H9 (cell line): ENCODE results near the gene PRSS27. TPM values are rescaled to one million over a fixed set of nuclear protein-coding genes. Genes with fewer than 3 reads are reported as not detected.
A peak's percentile ranks its signal among the peaks of the same experiment; 100 is the strongest.

ENCODE experiments used
- DNase-seq: peaks from one replicate; pipeline ENCODE4 v3.0.0-alpha.2; 2017
- H2AFZ ChIP-seq: one replicate; pipeline ENCODE4 v1.6.1; 2013; ENCODE audit warnings: mild to moderate bottlenecking, low read length, control low read depth, moderate library complexity
- H2AK5ac ChIP-seq: 2 replicates; pipeline ENCODE4 v1.6.1; 2013; ENCODE audit warnings: low read length, control low read depth, mixed read lengths; ENCODE audit not compliant: insufficient read length
- H2BK120ac ChIP-seq: one replicate; pipeline ENCODE4 v1.6.1; 2013; ENCODE audit warnings: low read depth, mild to moderate bottlenecking, low read length, control low read depth, inconsistent platforms; ENCODE audit not compliant: poor library complexity, severe bottlenecking
- H2BK12ac ChIP-seq: 2 replicates; pipeline ENCODE4 v1.6.1; 2013; ENCODE audit warnings: low read length, control low read depth, mixed read lengths, low read depth; ENCODE audit not compliant: insufficient read length
- H2BK15ac ChIP-seq: 2 replicates; pipeline ENCODE4 v1.6.1; 2013; ENCODE audit warnings: low read depth, low read length, control low read depth
- H2BK20ac ChIP-seq: one replicate; pipeline ENCODE4 v1.6.1; 2013; ENCODE audit warnings: low read depth, mild to moderate bottlenecking, low read length, control low read depth, inconsistent platforms; ENCODE audit not compliant: poor library complexity, severe bottlenecking
- H2BK5ac ChIP-seq: 2 replicates; pipeline ENCODE4 v1.6.1; 2013; ENCODE audit warnings: low read length, control low read depth, mixed read lengths; ENCODE audit not compliant: insufficient read length
- H3K14ac ChIP-seq: 2 replicates; pipeline ENCODE4 v1.6.1; 2013; ENCODE audit warnings: low read length, control low read depth; ENCODE audit not compliant: insufficient read depth
- H3K18ac ChIP-seq: 2 replicates; pipeline ENCODE4 v1.6.1; 2013; ENCODE audit warnings: low read depth, mild to moderate bottlenecking, mixed read lengths, low read length, control low read depth; ENCODE audit not compliant: insufficient read length
- H3K23ac ChIP-seq: 2 replicates; pipeline ENCODE4 v1.6.1; 2013; ENCODE audit warnings: low read length, control low read depth, mixed read lengths, low read depth; ENCODE audit not compliant: insufficient read length
- H3K23me2 ChIP-seq: 2 replicates; pipeline ENCODE4 v1.6.1; 2013; ENCODE audit warnings: low read depth, mild to moderate bottlenecking, mixed read lengths, low read length, control low read depth; ENCODE audit not compliant: insufficient read length, poor library complexity, severe bottlenecking
- H3K27ac ChIP-seq: 2 replicates; pipeline ENCODE4 v1.5.1; 2013; ENCODE audit warnings: low read length, control low read depth, mixed read lengths, low read depth; ENCODE audit not compliant: insufficient read length
- H3K27me3 ChIP-seq: 2 replicates; pipeline ENCODE4 v1.6.1; 2013; ENCODE audit warnings: low read length, control low read depth, inconsistent platforms; ENCODE audit not compliant: insufficient read depth
- H3K4ac ChIP-seq: 2 replicates; pipeline ENCODE4 v1.6.1; 2013; ENCODE audit warnings: low read depth, mild to moderate bottlenecking, control low read depth, inconsistent platforms, low read length, moderate library complexity
- H3K4me1 ChIP-seq: 2 replicates; pipeline ENCODE4 v1.6.1; 2013; ENCODE audit warnings: low read length, control low read depth, inconsistent platforms; ENCODE audit not compliant: insufficient read depth
- H3K4me2 ChIP-seq: 2 replicates; pipeline ENCODE4 v1.6.1; 2013; ENCODE audit warnings: low read length, control low read depth, mixed read lengths; ENCODE audit not compliant: insufficient read length, insufficient read depth
- H3K56ac ChIP-seq: 2 replicates; pipeline ENCODE4 v1.6.1; 2013; ENCODE audit warnings: low read depth, mild to moderate bottlenecking, mixed read lengths, low read length, control low read depth; ENCODE audit not compliant: insufficient read length
- H3K79me1 ChIP-seq: 2 replicates; pipeline ENCODE4 v1.6.1; 2013; ENCODE audit warnings: low read depth, mild to moderate bottlenecking, moderate library complexity, low read length, control low read depth, inconsistent platforms; ENCODE audit not compliant: insufficient read depth, poor library complexity, severe bottlenecking
- H3K79me2 ChIP-seq: 2 replicates; pipeline ENCODE4 v1.6.1; 2013; ENCODE audit warnings: low read length, control low read depth, inconsistent platforms; ENCODE audit not compliant: insufficient read depth
- H3K9ac ChIP-seq: 2 replicates; pipeline ENCODE4 v1.6.1; 2013; ENCODE audit warnings: low read length, control low read depth, mixed read lengths; ENCODE audit not compliant: insufficient read length; ENCODE audit errors: extremely low read depth
- H3K9me3 ChIP-seq: one replicate; pipeline ENCODE4 v1.6.1; 2013; ENCODE audit warnings: low read depth, low read length, inconsistent platforms; ENCODE audit not compliant: control insufficient read depth
- H3T11ph ChIP-seq: one replicate; pipeline ENCODE4 v1.6.1; 2013; ENCODE audit warnings: mild to moderate bottlenecking, low read length, control low read depth, inconsistent platforms
- H4K20me1 ChIP-seq: one replicate; pipeline ENCODE4 v1.6.1; 2013; ENCODE audit not compliant: control insufficient read depth, insufficient read length, insufficient read depth
- H4K5ac ChIP-seq: 2 replicates; pipeline ENCODE4 v1.6.1; 2013; ENCODE audit warnings: low read depth, mild to moderate bottlenecking, mixed read lengths, low read length, control low read depth; ENCODE audit not compliant: insufficient read length
- H4K8ac ChIP-seq: replicated peaks from 2 replicates; pipeline ENCODE4 v1.6.1; 2013; ENCODE audit warnings: low read length, control low read depth, mixed read lengths, low read depth; ENCODE audit not compliant: insufficient read length
- H4K91ac ChIP-seq: 2 replicates; pipeline ENCODE4 v1.6.1; 2013; ENCODE audit warnings: low read depth, mild to moderate bottlenecking, moderate library complexity, mixed read lengths, low read length, control low read depth; ENCODE audit not compliant: insufficient read length
- H3K27ac Mint-ChIP-seq, 3 experiments: 2 replicates in 2 of 3; 3 replicates in 1 of 3; pipeline ENCODE4 v1.8.0; 2020 to 2021; ENCODE audit warnings: mixed read lengths in 3 of 3, mild to moderate bottlenecking in 1 of 3, moderate library complexity in 1 of 3
- H3K27me3 Mint-ChIP-seq: 2 replicates; pipeline ENCODE4 v1.8.0; 2021; ENCODE audit warnings: low read depth, mild to moderate bottlenecking, moderate library complexity, mixed read lengths
- H3K36me3 Mint-ChIP-seq, 3 experiments: 2 replicates in 2 of 3; 3 replicates in 1 of 3; pipeline ENCODE4 v1.8.0; 2020 to 2021; ENCODE audit warnings: low read depth in 3 of 3, mixed read lengths in 3 of 3; ENCODE audit not compliant: insufficient read depth in 1 of 3
- H3K4me1 Mint-ChIP-seq, 2 experiments: 2 replicates each; pipeline ENCODE4 v1.8.0; 2020; ENCODE audit warnings: mixed read lengths in 2 of 2
- H3K4me3 Mint-ChIP-seq, 2 experiments: 2 replicates in 1 of 2; 3 replicates in 1 of 2; pipeline ENCODE4 v1.8.0; 2020 to 2021; ENCODE audit warnings: mild to moderate bottlenecking in 2 of 2, mixed read lengths in 2 of 2, moderate library complexity in 1 of 2
- H3K9me3 Mint-ChIP-seq, 2 experiments: 2 replicates in 1 of 2; 3 replicates in 1 of 2; pipeline ENCODE4 v1.8.0; 2020; ENCODE audit warnings: mild to moderate bottlenecking in 2 of 2, mixed read lengths in 2 of 2, moderate library complexity in 1 of 2
- CTCF ChIP-seq: fragments of 200-600 bp; sonication (generic); conservative IDR thresholded peaks from 3 replicates; pipeline ENCODE4 v1.8.0; 2021; ENCODE audit warnings: antibody characterized with exemption, mild to moderate bottlenecking
- WGBS: extraction: QIAGEN DNeasy Blood & Tissue Kit; methylation state at CpG from one replicate; pipeline ENCODE4 v1.1.7; 2013; ENCODE audit warnings: missing lambda C conversion rate, low lambda C conversion rate, mixed read lengths; ENCODE audit not compliant: insufficient read length; ENCODE audit errors: extremely low coverage; 5-methylcytosine and 5-hydroxymethylcytosine counted together
- total RNA-seq: library from RNA; stranded (reverse); gene quantifications from 2 replicates; pipeline ENCODE4 v1.2.1, GENCODE V29; 2021

The PRSS27 gene
- total RNA-seq, 1 experiment from 2014 or later: 5.0 TPM

- no peaks in the 10 kb centered on the region for H3K79me1 ChIP-seq
- H3K4ac ChIP-seq: no peak overlapping the region
- DNase-seq: no peak
- no peak overlapping the region for H3K14ac ChIP-seq
- no peak overlapping the region for H4K8ac ChIP-seq
- H3K4me2 ChIP-seq: no peak overlapping the region
- no peaks in the 10 kb centered on the region for H3K27me3 ChIP-seq
- no peak overlapping the region for H2BK15ac ChIP-seq
- no peak overlapping the region for H3K27ac ChIP-seq
- no peak overlapping the region for H2AK5ac ChIP-seq
- peaks cover 7 to 21% of the 10 kb centered on the region in 2 experiments; a peak in 2 of 4 replicates for H3K4me1 Mint-ChIP-seq
- H2BK5ac ChIP-seq: no peak overlapping the region
- no peak overlapping the region for H3K9ac ChIP-seq
- no peaks in the 10 kb centered on the region for H3K4me1 ChIP-seq
- no peaks in the 10 kb centered on the region for H4K20me1 ChIP-seq
- H3K23ac ChIP-seq: no peak overlapping the region
- H2BK120ac ChIP-seq: no peak overlapping the region
- no peak overlapping the region for H3T11ph ChIP-seq
- no peaks in the 10 kb centered on the region for H3K79me2 ChIP-seq
- H2AFZ ChIP-seq: no peak overlapping the region
- no peaks in the 10 kb centered on the region for H3K23me2 ChIP-seq
- H3K36me3 Mint-ChIP-seq: no peaks in the 10 kb centered on the region
- peak overlapping the region; percentile 25 to 55 (median 27); a peak in 4 of 7 replicates for H3K27ac Mint-ChIP-seq
- H3K27me3 Mint-ChIP-seq: no peaks in the 10 kb centered on the region; the same call in 1 of the 2 replicates
- no CpG with 5 or more reads among the region's 6 CpGs for WGBS
- no peak overlapping the region for H4K91ac ChIP-seq
- H2BK12ac ChIP-seq: no peak overlapping the region
- no peak overlapping the region for H4K5ac ChIP-seq
- H3K9me3 Mint-ChIP-seq: no peaks in the 10 kb centered on the region
- peak overlapping the region in 1 of 2 experiments; percentile 17; a peak in 1 of 5 replicates for H3K4me3 Mint-ChIP-seq
- TF ChIP-seq CTCF: no peak
- H3K9me3 ChIP-seq: no peaks in the 10 kb centered on the region
- no peak overlapping the region for H3K56ac ChIP-seq
- no peak overlapping the region for H3K18ac ChIP-seq
- no peak overlapping the region for H2BK20ac ChIP-seq
Observed at GRCh38 chr16:2740476-2740875, 20.5 kb upstream of the PRSS27 start.
